ENCODE results near the gene TMC3. TPM values are rescaled to one million over a fixed set of nuclear protein-coding genes. Genes with fewer than 3 reads are reported as not detected.

Gene TMC3
- total RNA-seq, 1 donor from 2014 or later, result 0.20 TPM

Other genes starting within 250 kb of the TMC3 start
- gene CFAP161, start 239.9 kb downstream of the TMC3 start, total RNA-seq, result 0.30 TPM
- gene IL16, start 177.3 kb downstream of the TMC3 start, total RNA-seq, result 8.9 TPM
- 17.9 TPM for gene STARD5, start 50.1 kb downstream of the TMC3 start, total RNA-seq

All from skin of body (tissue), 1 donor.